SK-N-MC (cell line): ENCODE data around the gene WRAP73.

Experiments used
- EZH2 ChIP-seq: fragments of 200-600 bp; sonication (generic); IDR thresholded peaks from one replicate; pipeline ENCODE4 v1.6.1; 2017; ENCODE audit warnings: antibody characterized with exemption
- FOXP2 ChIP-seq: optimal IDR thresholded peaks from 2 replicates; pipeline ENCODE3; 2011; ENCODE audit warnings: mild to moderate bottlenecking, moderate library complexity; ENCODE audit not compliant: insufficient read depth; ENCODE audit errors: extremely low read length, control extremely low read depth
- POLR2AphosphoS5 ChIP-seq: IDR thresholded peaks from 2 replicates; pipeline ENCODE4 v1.6.1; 2012; ENCODE audit warnings: mild to moderate bottlenecking, low read depth, low read length, borderline replicate concordance

- TF ChIP-seq FOXP2 (no peak), POLR2AphosphoS5 (no peak), EZH2 (no peak)
Observed at GRCh38 chr1:3687504-3687903, 37.6 kb upstream of the WRAP73 start.
